PC-9 (cell line): ENCODE measurements around the gene NPC2. TPM values are rescaled to one million over a fixed set of nuclear protein-coding genes. Genes with fewer than 3 reads are reported as not detected.

Source experiments
- BruUV-seq: library from RNA; stranded (reverse); fragments of 400-500 nt; replicated peaks from 2 replicates; lab custom pipeline; 2021; lab: Mats Ljungman, UMichigan
- CTCF ChIA-PET: fragments of 300-600 bp; sonication (Branson Sonifier 250); formaldehyde crosslinking; loops from one replicate; lab custom pipeline; 2022; ENCODE audit warnings: antibody characterized with exemption; lab: Charles Lee
- POLR2A ChIA-PET: fragments of 300-600 bp; sonication (Branson Sonifier 250); formaldehyde crosslinking; loops from one replicate; lab custom pipeline; 2022; ENCODE audit warnings: antibody characterized with exemption; ENCODE audit not compliant: unreplicated experiment; lab: Charles Lee
- DNase-seq, 2 experiments: peaks; one replicate each; pipeline versions ENCODE4 v3.0.0 to v3.0.0-alpha.2; 2015 to 2022; ENCODE audit warnings: mixed read lengths in 1 of 2
- H2AFZ ChIP-seq: fragments of 200-600 bp; sonication (generic); 2 replicates; pipeline ENCODE4 v1.8.1; 2017; ENCODE audit warnings: antibody characterized with exemption
- H3F3A ChIP-seq: fragments of 200-600 bp; sonication (generic); 2 replicates; pipeline ENCODE4 v1.8.1; 2017; ENCODE audit warnings: antibody characterized with exemption, mild to moderate bottlenecking, low read depth; ENCODE audit not compliant: insufficient read depth
- H3K27ac ChIP-seq: fragments of 200-600 bp; sonication (generic); 2 replicates; pipeline ENCODE4 v1.6.1; 2016; ENCODE audit warnings: mixed run types
- H3K27me3 ChIP-seq: fragments of 200-600 bp; sonication (generic); 2 replicates; pipeline ENCODE4 v1.6.1; 2016; ENCODE audit warnings: low read depth, mixed run types; ENCODE audit not compliant: insufficient read depth
- H3K36me3 ChIP-seq: fragments of 200-600 bp; sonication (generic); 2 replicates; pipeline ENCODE4 v1.6.1; 2016; ENCODE audit warnings: low read depth, mixed run types
- H3K4me1 ChIP-seq: fragments of 200-600 bp; sonication (generic); replicated peaks from 2 replicates; pipeline ENCODE4 v1.6.1; 2016; ENCODE audit warnings: mixed run types; ENCODE audit not compliant: insufficient read depth
- H3K4me2 ChIP-seq: fragments of 200-600 bp; sonication (generic); 2 replicates; pipeline ENCODE4 v1.6.1; 2017; ENCODE audit warnings: mixed run types
- H3K4me3 ChIP-seq: fragments of 200-600 bp; sonication (generic); 2 replicates; pipeline ENCODE4 v1.6.1; 2016; ENCODE audit warnings: mixed run types
- H3K79me2 ChIP-seq: fragments of 200-600 bp; sonication (generic); 2 replicates; pipeline ENCODE4 v1.6.1; 2017; ENCODE audit warnings: low read depth, mixed run types
- H3K9me2 ChIP-seq: fragments of 200-600 bp; sonication (generic); 2 replicates; pipeline ENCODE4 v1.8.1; 2017; ENCODE audit warnings: mild to moderate bottlenecking; ENCODE audit not compliant: insufficient read depth
- H3K9me3 ChIP-seq: fragments of 200-600 bp; sonication (generic); 2 replicates; pipeline ENCODE4 v1.8.1; 2016; ENCODE audit warnings: low read depth; ENCODE audit not compliant: insufficient read depth
- H4K20me1 ChIP-seq: fragments of 200-600 bp; sonication (generic); 2 replicates; pipeline ENCODE4 v1.8.1; 2017; ENCODE audit not compliant: insufficient read depth
- EZH2 ChIP-seq: fragments of 200-600 bp; sonication (generic); IDR thresholded peaks from 2 replicates; pipeline ENCODE4 v1.8.0; 2017; ENCODE audit warnings: antibody characterized with exemption, low read depth
- intact Hi-C: fragments of 100-400 bp; cut with micrococcal nuclease; formaldehyde crosslinking; loops from one replicate; pipeline ENCODE4 v1.10.0; 2022; ENCODE audit not compliant: unreplicated experiment
- total RNA-seq: library from RNA; stranded (reverse); gene quantifications from 2 replicates; pipeline ENCODE4 v1.2.3, GENCODE V29; 2021
- TF ChIP-seq, protein P1 (sequence below): fragments of 200-600 bp; sonication (generic); conservative IDR thresholded peaks from 2 replicates; pipeline ENCODE4 v1.6.1; 2017; ENCODE audit warnings: mixed run types, antibody characterized with exemption, mild to moderate bottlenecking, moderate library complexity

The NPC2 gene
- total RNA-seq, 1 experiment from 2014 or later: 1,010 TPM

DNA sequence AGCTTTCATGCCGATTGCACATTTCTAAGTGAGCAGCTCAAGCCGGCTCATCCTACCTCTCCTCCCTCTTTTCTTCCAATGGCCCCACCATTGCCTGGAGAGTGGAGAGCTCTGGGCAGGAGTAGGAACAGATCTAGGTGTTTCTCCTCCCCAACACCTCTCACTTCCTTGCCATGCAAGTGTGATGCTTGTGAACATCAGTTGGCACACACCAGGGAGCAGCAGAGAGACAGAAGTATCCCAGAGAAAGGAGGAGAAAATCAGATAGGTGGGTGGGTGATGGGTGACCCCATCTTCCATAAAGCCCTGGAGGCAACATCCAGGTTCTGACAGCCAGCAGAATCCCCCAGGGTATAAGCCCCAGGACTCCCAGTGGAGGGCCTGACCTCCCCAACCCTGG lies 27.8 kb downstream of the NPC2 start:
- Histone ChIP-seq H3K27ac (no peak overlapping the region), H3K4me1 (no peaks in the 10 kb centered on the region), H3K9me2 (no peaks in the 10 kb centered on the region), H3K4me2 (no peak overlapping the region), H3K4me3 (no peak overlapping the region), H4K20me1 (no peaks in the 10 kb centered on the region), H3K27me3 (no peaks in the 10 kb centered on the region), H3K36me3 (no peaks in the 10 kb centered on the region), H3K9me3 (no peaks in the 10 kb centered on the region), H2AFZ (no peak overlapping the region), H3K79me2 (no peaks in the 10 kb centered on the region), H3F3A (no peaks in the 10 kb centered on the region)
- ChIA-PET POLR2A (no interaction called here), CTCF (no interaction called here)
- TF ChIP-seq, protein P1, sequence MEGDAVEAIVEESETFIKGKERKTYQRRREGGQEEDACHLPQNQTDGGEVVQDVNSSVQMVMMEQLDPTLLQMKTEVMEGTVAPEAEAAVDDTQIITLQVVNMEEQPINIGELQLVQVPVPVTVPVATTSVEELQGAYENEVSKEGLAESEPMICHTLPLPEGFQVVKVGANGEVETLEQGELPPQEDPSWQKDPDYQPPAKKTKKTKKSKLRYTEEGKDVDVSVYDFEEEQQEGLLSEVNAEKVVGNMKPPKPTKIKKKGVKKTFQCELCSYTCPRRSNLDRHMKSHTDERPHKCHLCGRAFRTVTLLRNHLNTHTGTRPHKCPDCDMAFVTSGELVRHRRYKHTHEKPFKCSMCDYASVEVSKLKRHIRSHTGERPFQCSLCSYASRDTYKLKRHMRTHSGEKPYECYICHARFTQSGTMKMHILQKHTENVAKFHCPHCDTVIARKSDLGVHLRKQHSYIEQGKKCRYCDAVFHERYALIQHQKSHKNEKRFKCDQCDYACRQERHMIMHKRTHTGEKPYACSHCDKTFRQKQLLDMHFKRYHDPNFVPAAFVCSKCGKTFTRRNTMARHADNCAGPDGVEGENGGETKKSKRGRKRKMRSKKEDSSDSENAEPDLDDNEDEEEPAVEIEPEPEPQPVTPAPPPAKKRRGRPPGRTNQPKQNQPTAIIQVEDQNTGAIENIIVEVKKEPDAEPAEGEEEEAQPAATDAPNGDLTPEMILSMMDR: no peak
- TF ChIP-seq EZH2: no peak
- no peak for DNase-seq
- BruUV-seq: no TSS peak
- intact Hi-C loops: no loop called here

DNA sequence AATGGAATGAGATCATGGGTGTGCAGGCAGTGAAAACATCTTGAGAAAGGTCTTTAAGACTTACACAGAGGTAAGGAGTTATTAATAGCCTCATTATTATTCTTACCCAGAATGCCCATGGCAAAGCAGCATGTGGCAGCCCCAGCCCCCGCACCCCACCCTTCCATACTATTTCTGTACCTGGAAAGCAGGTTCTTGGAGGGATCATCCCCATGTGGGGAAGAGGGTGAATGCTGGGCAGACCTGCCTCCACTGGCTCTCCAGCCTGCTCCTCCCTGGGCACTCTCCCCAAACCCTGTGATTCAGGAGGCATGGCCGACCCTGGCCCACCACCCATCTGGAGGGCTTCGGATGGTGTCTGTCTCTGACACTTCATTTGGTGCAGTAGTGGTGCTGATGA lies 28.3 kb downstream of the NPC2 start:
- ChIA-PET CTCF (no interaction called here), POLR2A (no interaction called here)
- TF ChIP-seq, protein P1: no peak
- Histone ChIP-seq H2AFZ (no peak overlapping the region), H3K27ac (no peak overlapping the region), H3K4me1 (no peaks in the 10 kb centered on the region), H3K27me3 (no peaks in the 10 kb centered on the region), H3K4me3 (no peak overlapping the region), H3K9me2 (no peaks in the 10 kb centered on the region), H3K9me3 (no peaks in the 10 kb centered on the region), H3K36me3 (no peaks in the 10 kb centered on the region), H3F3A (no peaks in the 10 kb centered on the region), H4K20me1 (no peaks in the 10 kb centered on the region), H3K79me2 (no peaks in the 10 kb centered on the region), H3K4me2 (no peak overlapping the region)
- no TSS peak for BruUV-seq
- intact Hi-C loops: no loop called here
- DNase-seq: no peak

DNA sequence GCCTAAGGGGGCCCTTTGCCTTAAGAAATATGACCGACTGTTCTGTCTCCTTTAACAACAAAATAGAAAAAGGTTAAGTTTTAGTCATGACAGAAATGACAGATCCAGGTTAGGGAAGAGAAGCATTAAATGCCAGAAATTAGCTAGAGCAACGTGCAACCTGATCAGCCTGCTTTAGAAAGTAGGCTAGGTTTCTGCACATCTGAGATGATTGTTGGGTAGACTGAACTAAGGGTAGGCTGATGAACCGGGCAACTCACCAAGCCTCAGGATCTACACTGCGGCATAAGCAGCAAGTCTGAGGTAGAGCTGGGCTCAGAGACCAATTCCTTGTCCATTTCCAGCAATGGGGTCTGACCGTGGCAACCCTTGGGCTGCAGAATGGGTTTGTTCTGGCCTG lies 29.4 kb downstream of the NPC2 start:
- H3K9me3 ChIP-seq: no peaks in the 10 kb centered on the region
- H3K4me2 ChIP-seq: no peak overlapping the region
- BruUV-seq: no TSS peak
- H3K36me3 ChIP-seq: no peaks in the 10 kb centered on the region
- no peak overlapping the region for H3K4me3 ChIP-seq
- H3K79me2 ChIP-seq: no peaks in the 10 kb centered on the region
- H4K20me1 ChIP-seq: no peaks in the 10 kb centered on the region
- no peaks in the 10 kb centered on the region for H3K4me1 ChIP-seq
- H3F3A ChIP-seq: no peaks in the 10 kb centered on the region
- intact Hi-C loops: no loop called here
- no peak for DNase-seq
- no peak overlapping the region for H3K27ac ChIP-seq
- H2AFZ ChIP-seq: no peak overlapping the region
- CTCF ChIA-PET: interaction anchor here (0.5 kb wide), 1 partner anchor 76 kb away, joined by 5 read pairs; no protein-coding TSS in a partner anchor
- H3K27me3 ChIP-seq: no peaks in the 10 kb centered on the region
- POLR2A ChIA-PET: no interaction called here
- TF ChIP-seq, protein P1: no peak
- no peak for TF ChIP-seq EZH2
- no peaks in the 10 kb centered on the region for H3K9me2 ChIP-seq
